HG02759 (cell line): ENCODE measurements around the gene DDX56.

Experiments
- ATAC-seq: cut with Tn5 transposase; IDR thresholded peaks from one replicate; pipeline ENCODE4 v1.9.1; 2021; ENCODE audit warnings: mild to moderate bottlenecking, moderate library complexity; ENCODE audit not compliant: unreplicated experiment

DDX56 gene

GRCh38 chr7:44537442-44537841 lies 36.3 kb downstream of the DDX56 start:
- ATAC-seq, result no peak

GRCh38 chr7:44536090-44536489 lies 37.6 kb downstream of the DDX56 start:
- ATAC-seq, result no peak

- no peak for ATAC-seq
Measured at GRCh38 chr7:44535348-44536064, 38.2 kb downstream of the DDX56 start.

- peak; percentile 60 for ATAC-seq
Measured at GRCh38 chr7:44534501-44534900, 39.2 kb downstream of the DDX56 start.

- ATAC-seq, result no peak
Measured at GRCh38 chr7:44534087-44534486, 39.6 kb downstream of the DDX56 start.

- ATAC-seq, result no peak
Measured at GRCh38 chr7:44533301-44534055, 40.2 kb downstream of the DDX56 start.

- ATAC-seq, result no peak
Measured at GRCh38 chr7:44531421-44532380, 42.0 kb downstream of the DDX56 start.

- no peak for ATAC-seq
Measured at GRCh38 chr7:44530990-44531389, 42.7 kb downstream of the DDX56 start.

- ATAC-seq, result no peak
Measured at GRCh38 chr7:44524811-44525388, 48.8 kb downstream of the DDX56 start.

- no peak for ATAC-seq
Measured at GRCh38 chr7:44522315-44522714, 51.4 kb downstream of the DDX56 start.

- no peak for ATAC-seq
Measured at GRCh38 chr7:44521347-44522095, 52.2 kb downstream of the DDX56 start.

GRCh38 chr7:44520574-44520973 lies 53.1 kb downstream of the DDX56 start:
- no peak for ATAC-seq

- no peak for ATAC-seq
Measured at GRCh38 chr7:44519546-44519945, 54.2 kb downstream of the DDX56 start.

GRCh38 chr7:44518761-44519160 lies 54.9 kb downstream of the DDX56 start:
- ATAC-seq, result no peak

GRCh38 chr7:44517175-44517574 lies 56.5 kb downstream of the DDX56 start:
- ATAC-seq, result no peak
